Mucosa of descending colon (tissue), 3 donors: ENCODE data around the gene ZMIZ1. TPM values are rescaled to one million over a fixed set of nuclear protein-coding genes. Genes with fewer than 3 reads are reported as not detected.

Source experiments
- ATAC-seq: fragments of 200-7000 bp; cut with Tn5 transposase; one replicate; pipeline ENCODE4 v1.9.1; 2020; ENCODE audit warnings: mild to moderate bottlenecking, moderate library complexity
- DNase-seq, 3 donors: peaks; one replicate each; pipeline ENCODE4 v3.0.0-alpha.2; 2020
- H3K36me3 ChIP-seq: fragments of 200-600 bp; one replicate; pipeline ENCODE4 v1.8.0; 2021; ENCODE audit warnings: low read depth, mild to moderate bottlenecking
- H3K4me1 ChIP-seq: fragments of 200-600 bp; one replicate; pipeline ENCODE4 v1.8.0; 2021; ENCODE audit warnings: low read depth, mild to moderate bottlenecking
- H3K4me3 ChIP-seq: fragments of 200-600 bp; one replicate; pipeline ENCODE4 v1.8.0; 2021; ENCODE audit warnings: mild to moderate bottlenecking
- H3K9me3 ChIP-seq: fragments of 200-600 bp; one replicate; pipeline ENCODE4 v1.8.0; 2021; ENCODE audit warnings: mild to moderate bottlenecking
- intact Hi-C, 2 donors: fragments of 100-400 bp; cut with DNase I in 1 of 2; cut with micrococcal nuclease in 1 of 2; formaldehyde crosslinking; loops; one replicate each; pipeline versions ENCODE4 v1.11.0 to v1.11.1; 2022; cut with DNase I, micrococcal nuclease
- long read RNA-seq, 2 donors: library from polyadenylated mRNA; unstranded; transcript quantifications; one replicate each; pipeline ENCODE4 v2.0.0, GENCODE V29; 2019 to 2021
- total RNA-seq, 3 donors: library from RNA; stranded (reverse); fragmentation: NEBNext Ultra II Directional in 2 of 3; extraction: Animal tissue kit (Norgen Biotek cat#: 25700) in 2 of 3; gene quantifications; one replicate each; pipeline versions ENCODE4 v1.2.1 to v1.2.4, GENCODE V29; 2021 to 2023
- TF ChIP-seq, protein P1 (sequence below): fragments of 200-600 bp; IDR thresholded peaks from one replicate; pipeline ENCODE4 v1.8.0; 2022; ENCODE audit warnings: antibody characterized with exemption, mild to moderate bottlenecking
- donor health status: DM: no; HTN: no; CAD: no; lungs with moderate emphysema.
- donor health status: DM: no; HTN: no; CAD: no.
- donor health status: DM: no; HTN: yes; CAD: no.

Gene ZMIZ1
- 100 to 1,000 TPM in 1 of 3 donors, 10 to 100 TPM in 2; 61.4 to 103 (median 89.1) TPM for total RNA-seq
- long read RNA-seq, donor 1, partial matches to known transcripts = 59 of 73 reads
- long read RNA-seq, donor 1, other reads (novel, unspliced or antisense) = 14 of 73 reads
- long read RNA-seq, donor 2, partial matches to known transcripts = 0 of 7 reads
- long read RNA-seq, donor 2, other reads (novel, unspliced or antisense) = 7 of 7 reads

GRCh38 chr10:79068562-79069324 lies at the start of gene ZMIZ1:
Gene ZMIZ1 (plus strand): TSS chr10:79068966. CDS start chr10:79201633, 132,667 bp downstream.
- peak; percentile 61 for ATAC-seq
- TF ChIP-seq, protein P1, sequence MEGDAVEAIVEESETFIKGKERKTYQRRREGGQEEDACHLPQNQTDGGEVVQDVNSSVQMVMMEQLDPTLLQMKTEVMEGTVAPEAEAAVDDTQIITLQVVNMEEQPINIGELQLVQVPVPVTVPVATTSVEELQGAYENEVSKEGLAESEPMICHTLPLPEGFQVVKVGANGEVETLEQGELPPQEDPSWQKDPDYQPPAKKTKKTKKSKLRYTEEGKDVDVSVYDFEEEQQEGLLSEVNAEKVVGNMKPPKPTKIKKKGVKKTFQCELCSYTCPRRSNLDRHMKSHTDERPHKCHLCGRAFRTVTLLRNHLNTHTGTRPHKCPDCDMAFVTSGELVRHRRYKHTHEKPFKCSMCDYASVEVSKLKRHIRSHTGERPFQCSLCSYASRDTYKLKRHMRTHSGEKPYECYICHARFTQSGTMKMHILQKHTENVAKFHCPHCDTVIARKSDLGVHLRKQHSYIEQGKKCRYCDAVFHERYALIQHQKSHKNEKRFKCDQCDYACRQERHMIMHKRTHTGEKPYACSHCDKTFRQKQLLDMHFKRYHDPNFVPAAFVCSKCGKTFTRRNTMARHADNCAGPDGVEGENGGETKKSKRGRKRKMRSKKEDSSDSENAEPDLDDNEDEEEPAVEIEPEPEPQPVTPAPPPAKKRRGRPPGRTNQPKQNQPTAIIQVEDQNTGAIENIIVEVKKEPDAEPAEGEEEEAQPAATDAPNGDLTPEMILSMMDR = no peak
- Histone ChIP-seq H3K4me1 (peaks cover 47% of the 10 kb centered on the region), H3K4me3 (peak within 1 kb of the TSS; percentile 97), H3K36me3 (no peaks in the 10 kb centered on the region), H3K9me3 (no peaks in the 10 kb centered on the region)
- intact Hi-C loops = loop anchor here (10.0 kb wide), 1 partner anchor 94 kb away; no protein-coding TSS in a partner anchor
- peak; percentile 90 to 92 (median 91) for DNase-seq

GRCh38 chr10:79019441-79020014 lies 49.2 kb upstream of the ZMIZ1 start:
- Histone ChIP-seq H3K9me3 (no peaks in the 10 kb centered on the region), H3K4me3 (no peak overlapping the region), H3K36me3 (no peaks in the 10 kb centered on the region), H3K4me1 (no peaks in the 10 kb centered on the region)
- no peak for DNase-seq
- TF ChIP-seq, protein P1 = no peak
- ATAC-seq = no peak
- intact Hi-C loops = no loop called here

DNA sequence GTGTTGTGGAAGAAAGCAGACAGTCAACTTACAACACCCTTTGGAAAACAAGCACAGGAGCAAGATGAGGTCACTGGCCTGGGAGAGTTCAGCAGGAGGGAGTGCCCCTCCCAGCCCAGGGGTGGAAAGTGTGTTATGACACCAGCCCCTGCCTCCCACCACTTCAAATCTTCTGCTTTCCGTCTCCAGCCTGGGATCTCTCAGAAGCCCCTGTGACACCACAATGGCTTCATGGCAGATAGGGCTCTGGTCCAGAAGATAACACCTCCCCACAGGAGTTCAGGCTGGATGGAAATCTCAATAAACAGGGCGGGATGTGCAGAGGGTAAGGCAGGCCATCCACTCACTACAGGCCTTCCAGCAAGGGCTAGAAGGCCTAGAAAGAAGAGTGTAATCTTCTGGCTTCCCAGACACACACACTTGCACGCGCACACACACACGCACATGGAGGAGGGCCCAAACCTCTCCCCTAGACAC lies 48.7 kb upstream of the ZMIZ1 start:
- Histone ChIP-seq H3K36me3 (no peaks in the 10 kb centered on the region), H3K9me3 (no peaks in the 10 kb centered on the region), H3K4me3 (no peak overlapping the region), H3K4me1 (no peaks in the 10 kb centered on the region)
- TF ChIP-seq, protein P1 = no peak
- DNase-seq (peak in 1 of 3 donors; percentile 21), ATAC-seq (peak; percentile 27)
- intact Hi-C loops = no loop called here

GRCh38 chr10:79020605-79021004 lies 48.2 kb upstream of the ZMIZ1 start:
- ATAC-seq = no peak
- Histone ChIP-seq H3K36me3 (no peaks in the 10 kb centered on the region), H3K9me3 (no peaks in the 10 kb centered on the region), H3K4me3 (no peak overlapping the region), H3K4me1 (no peaks in the 10 kb centered on the region)
- intact Hi-C loops = no loop called here
- TF ChIP-seq, protein P1 = no peak
- DNase-seq = no peak

GRCh38 chr10:79021331-79021907 lies 47.3 kb upstream of the ZMIZ1 start:
- H3K36me3 ChIP-seq = no peaks in the 10 kb centered on the region
- intact Hi-C loops = no loop called here
- H3K9me3 ChIP-seq = no peaks in the 10 kb centered on the region
- no peak overlapping the region for H3K4me3 ChIP-seq
- DNase-seq (peak in 1 of 3 donors; percentile 53), ATAC-seq (peak; percentile 65)
- TF ChIP-seq, protein P1 = no peak
- H3K4me1 ChIP-seq = no peaks in the 10 kb centered on the region
